Activated gamma-delta T cell treated with anti-CD3 and anti-CD28 coated beads, Interleukin-2, amount 50 U/mL, for 16 hours (primary cell): Measurements from ENCODE around the gene TCEAL2.
A peak's percentile ranks its signal among the peaks of the same experiment; 100 is the strongest.
"Not testable (repeated sequence)": the region's sequence is repeated elsewhere in the genome, so short reads cannot be mapped to it uniquely, and the experiment has no call there.

Experiments
- DNase-seq: peaks from one replicate; pipeline ENCODE4 v3.0.0-alpha.2; 2020; ENCODE audit warnings: low read depth

TCEAL2 gene

GRCh38 chrX:102125436-102125835 is at the start of gene TCEAL2:
Gene TCEAL2 (plus strand): TSS chrX:102125679. CDS start chrX:102126831, 1,152 bp downstream.
- DNase-seq: not testable (repeated sequence)

- DNase-seq: no peak
These were observed 48.1 kb upstream of the TCEAL2 start for GRCh38 chrX:102077426-102077825.

- DNase-seq: no peak
These were observed 39.8 kb upstream of the TCEAL2 start for GRCh38 chrX:102085706-102086105.

- DNase-seq: no peak
These were observed 12.1 kb upstream of the TCEAL2 start for GRCh38 chrX:102113367-102113766.

- DNase-seq: no peak
These were observed 9.7 kb upstream of the TCEAL2 start for GRCh38 chrX:102115748-102116147.

DNA sequence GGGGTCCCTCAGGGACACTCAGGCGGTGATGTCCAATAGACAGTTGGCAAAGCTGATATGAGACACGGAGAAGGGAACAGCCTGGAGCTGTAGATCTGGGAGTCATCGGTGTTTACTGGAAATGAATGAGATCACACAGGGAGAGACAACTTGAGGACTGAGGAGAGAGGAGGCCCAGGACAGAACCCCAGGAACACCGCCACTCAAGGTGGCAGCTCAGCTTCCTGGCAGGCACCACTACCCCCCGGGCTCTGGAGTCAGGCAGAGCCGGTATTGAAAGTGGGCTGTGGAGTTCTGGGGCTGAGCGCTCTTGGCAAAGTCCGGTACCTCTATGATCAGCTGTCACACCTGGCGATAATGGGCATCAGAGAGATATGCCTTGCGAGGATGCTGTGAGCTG is 465 bp upstream of the TCEAL2 start:
- not testable (repeated sequence) for DNase-seq

- DNase-seq: not testable (repeated sequence)
These were observed 770 bp downstream of the TCEAL2 start for GRCh38 chrX:102126080-102126818.

DNA sequence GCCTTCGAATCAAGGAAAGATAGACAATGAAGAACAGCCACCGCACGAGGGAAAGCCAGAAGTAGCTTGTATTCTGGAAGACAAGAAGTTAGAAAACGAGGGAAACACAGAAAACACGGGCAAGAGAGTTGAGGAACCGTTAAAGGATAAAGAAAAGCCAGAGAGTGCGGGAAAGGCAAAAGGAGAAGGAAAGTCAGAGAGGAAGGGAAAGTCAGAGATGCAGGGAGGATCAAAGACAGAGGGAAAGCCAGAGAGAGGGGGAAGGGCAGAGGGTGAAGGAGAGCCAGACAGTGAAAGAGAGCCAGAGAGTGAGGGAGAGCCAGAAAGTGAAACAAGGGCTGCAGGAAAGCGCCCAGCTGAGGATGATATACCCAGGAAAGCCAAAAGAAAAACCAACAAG is 1.4 kb downstream of the TCEAL2 start:
- no peak for DNase-seq

GRCh38 chrX:102129473-102129872 is 4.0 kb downstream of the TCEAL2 start:
- DNase-seq: no peak

DNA sequence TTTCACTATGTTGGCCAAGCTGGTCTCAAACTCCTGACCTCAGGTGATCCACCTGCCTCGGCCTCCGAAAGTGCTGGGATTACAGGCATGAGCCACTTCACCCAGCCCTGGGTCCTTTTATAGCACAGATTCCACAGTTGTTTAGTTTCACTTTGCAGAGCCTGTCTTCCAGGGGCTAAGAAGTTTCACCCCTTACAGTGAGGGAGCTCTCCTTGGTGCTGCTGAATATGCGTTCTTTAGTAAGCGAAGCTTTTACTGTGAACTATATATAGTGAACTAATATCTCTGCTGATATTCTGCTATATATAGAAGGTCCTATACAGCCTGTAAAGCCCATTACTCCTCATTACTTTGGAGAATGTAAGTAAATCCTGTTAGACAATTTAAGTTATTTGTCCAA is 12.6 kb downstream of the TCEAL2 start:
- no peak for DNase-seq

DNA sequence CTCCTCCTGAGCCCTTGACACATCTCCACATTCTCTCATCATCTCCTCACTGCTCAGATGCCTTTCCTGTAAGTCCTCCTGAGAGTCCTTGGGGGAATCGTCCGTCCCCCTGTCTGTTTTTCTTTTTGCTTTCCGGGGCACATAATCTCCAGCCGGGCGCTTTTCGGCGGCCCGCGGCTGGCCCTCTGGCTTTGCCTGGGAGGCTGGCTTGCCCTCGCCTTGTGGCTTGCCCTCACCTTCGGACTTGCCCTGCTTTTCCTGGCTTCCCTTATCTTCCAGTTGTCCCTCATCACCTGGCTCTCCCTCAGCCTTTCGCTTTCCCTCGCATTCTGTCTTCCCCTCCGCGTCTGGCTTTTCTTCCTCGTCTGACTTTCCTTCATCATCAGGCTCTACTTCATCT is 15.4 kb downstream of the TCEAL2 start:
- DNase-seq: not testable (repeated sequence)

DNA sequence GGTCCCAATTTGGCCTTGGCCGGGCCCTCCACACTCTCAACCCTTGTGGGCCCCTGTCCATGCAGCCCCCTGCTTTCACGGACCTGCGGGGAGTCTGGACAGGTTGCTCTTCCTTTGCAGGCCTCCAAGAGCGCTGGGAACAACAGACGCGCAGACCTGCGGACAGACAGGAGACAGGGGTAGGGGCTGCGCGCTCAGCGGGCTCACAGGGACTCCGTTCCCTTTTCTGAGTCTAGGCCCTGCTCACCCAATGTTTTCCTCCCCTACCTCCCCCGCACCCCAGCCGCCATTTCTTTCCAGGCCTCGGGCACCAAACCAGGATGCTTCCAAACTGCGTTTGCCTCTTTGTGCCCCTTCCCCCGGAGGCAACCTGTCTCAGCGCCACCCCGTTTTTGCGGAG is 16.2 kb downstream of the TCEAL2 start:
- DNase-seq: not testable (repeated sequence)

GRCh38 chrX:102142274-102142673 is 16.8 kb downstream of the TCEAL2 start, which contains the start of gene TCEAL6:
Gene TCEAL6 (minus strand): TSS chrX:102142481.
- not testable (repeated sequence) for DNase-seq

- DNase-seq: no peak
These were observed 28.9 kb downstream of the TCEAL2 start for GRCh38 chrX:102154218-102154860.

DNA sequence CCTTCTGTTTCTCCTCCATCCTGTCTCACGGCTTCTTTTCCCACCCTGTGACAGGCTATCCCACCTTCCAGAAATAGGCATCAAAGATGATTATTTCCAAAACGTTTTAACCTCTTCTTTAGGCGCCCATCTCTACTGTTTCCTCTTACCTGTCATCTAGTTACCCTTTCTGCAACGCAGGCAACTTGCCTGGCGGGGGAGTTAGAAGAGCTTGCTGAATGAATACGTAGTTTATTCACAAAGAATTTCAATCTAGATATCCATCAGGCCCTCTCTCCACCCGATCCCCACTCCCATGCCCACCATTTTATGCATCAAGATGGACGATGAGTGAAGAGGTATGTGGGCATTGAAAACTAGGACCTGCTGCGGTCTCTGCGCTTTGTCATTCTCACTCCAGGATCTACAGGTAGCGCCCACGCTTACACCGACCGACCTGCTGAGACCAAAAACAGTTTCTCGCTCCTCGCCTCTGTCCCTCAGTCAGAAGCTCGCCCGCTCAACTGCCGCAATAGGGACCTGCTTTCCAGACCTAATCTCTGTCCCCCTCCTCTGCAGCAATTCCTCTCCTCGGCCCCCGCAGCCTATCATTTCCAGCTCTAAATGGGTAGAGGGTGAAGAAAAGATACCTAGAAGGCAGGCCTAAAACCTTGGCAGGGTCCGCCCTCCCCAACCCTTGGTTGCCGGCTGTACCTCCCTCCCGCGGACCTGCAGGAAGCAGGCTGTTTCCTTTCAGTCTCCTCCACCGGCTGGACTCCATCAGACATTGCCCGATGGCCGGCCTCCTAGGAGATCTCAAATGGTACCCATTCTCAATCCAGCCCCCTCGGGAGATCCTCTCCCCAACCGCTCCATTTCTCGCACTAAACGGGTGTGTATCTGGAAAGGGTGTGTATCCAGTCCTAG is 29.7 kb downstream of the TCEAL2 start:
- DNase-seq: no peak

DNA sequence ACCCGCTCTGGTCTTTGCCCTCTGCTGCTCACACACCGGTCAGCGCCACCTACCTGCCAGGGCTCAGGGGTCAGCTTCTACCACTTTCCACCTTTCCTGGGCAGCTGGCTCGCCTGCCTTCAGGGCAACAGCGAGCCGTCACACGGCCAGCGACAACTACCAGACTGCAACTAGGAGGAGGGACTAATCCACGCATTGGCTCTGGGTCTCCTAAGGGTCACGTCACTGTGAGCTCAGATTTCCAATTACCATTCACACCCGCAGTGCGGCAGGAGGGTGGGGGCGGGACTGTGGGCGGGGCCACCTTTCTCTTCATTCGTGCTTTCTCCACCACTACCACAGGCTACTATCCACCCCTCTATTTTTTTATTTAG is 30.3 kb downstream of the TCEAL2 start, which contains the start of gene BEX5:
Gene BEX5 (minus strand): TSS at position 172 of the 374 bp plus-strand sequence. CDS start 1,712 bp downstream, outside the sequence.
- DNase-seq: peak; percentile 30
